Endothelial cell (in vitro differentiated cells): ENCODE data around the gene SLC12A3. TPM values are rescaled to one million over a fixed set of nuclear protein-coding genes. Genes with fewer than 3 reads are reported as not detected.

Experiments used
- DNase-seq: peaks from one replicate; pipeline ENCODE4 v3.0.0; 2021; ENCODE audit warnings: low spot score
- H3K27ac Mint-ChIP-seq: one replicate; pipeline ENCODE4 v1.8.0; 2021; ENCODE audit warnings: mixed read lengths, inconsistent platforms; ENCODE audit not compliant: unreplicated experiment
- H3K27me3 Mint-ChIP-seq: one replicate; pipeline ENCODE4 v1.8.0; 2021; ENCODE audit warnings: mild to moderate bottlenecking, moderate library complexity, mixed read lengths, inconsistent platforms; ENCODE audit not compliant: unreplicated experiment
- H3K36me3 Mint-ChIP-seq: one replicate; pipeline ENCODE4 v1.8.0; 2021; ENCODE audit warnings: mild to moderate bottlenecking, low read depth, mixed read lengths, inconsistent platforms; ENCODE audit not compliant: unreplicated experiment
- H3K4me1 Mint-ChIP-seq: one replicate; pipeline ENCODE4 v1.8.0; 2021; ENCODE audit warnings: mild to moderate bottlenecking, mixed read lengths, inconsistent platforms; ENCODE audit not compliant: unreplicated experiment
- H3K4me3 Mint-ChIP-seq: one replicate; pipeline ENCODE4 v1.8.0; 2021; ENCODE audit warnings: mild to moderate bottlenecking, mixed read lengths, inconsistent platforms; ENCODE audit not compliant: unreplicated experiment
- H3K9me3 Mint-ChIP-seq: one replicate; pipeline ENCODE4 v1.8.0; 2021; ENCODE audit warnings: mixed read lengths, inconsistent platforms; ENCODE audit not compliant: unreplicated experiment
- total RNA-seq: library from RNA; stranded (reverse); fragmentation: NEBNext Ultra II Directional; extraction: Animal tissue kit (Norgen Biotek cat#: 25700); gene quantifications from one replicate; pipeline ENCODE4 v1.2.1, GENCODE V29; 2021; ENCODE audit not compliant: unreplicated experiment
- TF ChIP-seq, protein P1 (sequence below): fragments of 200-600 bp; sonication (generic); IDR thresholded peaks from one replicate; pipeline ENCODE4 v1.5.0; 2021; ENCODE audit warnings: antibody characterized with exemption; ENCODE audit not compliant: unreplicated experiment

SLC12A3 gene
- total RNA-seq, 1 donor from 2014 or later = not detected

DNA sequence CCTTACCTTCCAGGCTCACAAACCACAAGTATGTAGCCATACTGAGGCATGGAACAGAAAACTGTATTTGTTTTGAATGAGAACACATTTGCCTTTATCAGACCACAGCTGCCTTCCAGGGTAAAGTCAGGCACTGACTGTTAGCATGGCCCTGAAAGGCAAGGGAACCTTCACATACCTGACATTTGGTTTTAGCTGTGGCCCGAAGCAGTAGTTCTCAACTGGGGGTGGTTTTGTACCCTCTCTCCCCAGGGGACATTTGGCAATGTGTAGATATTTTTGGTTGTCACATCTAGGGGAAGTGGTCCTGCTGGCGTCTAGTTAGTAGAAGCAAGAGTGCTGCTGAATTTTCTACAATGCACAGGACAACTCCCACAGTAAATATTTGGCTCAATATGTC is 76.1 kb downstream of the SLC12A3 start:
- peaks cover 47% of the 10 kb centered on the region for H3K36me3 Mint-ChIP-seq
- H3K27me3 Mint-ChIP-seq = no peaks in the 10 kb centered on the region
- H3K4me1 Mint-ChIP-seq = peaks cover 4% of the 10 kb centered on the region
- TF ChIP-seq, protein P1, sequence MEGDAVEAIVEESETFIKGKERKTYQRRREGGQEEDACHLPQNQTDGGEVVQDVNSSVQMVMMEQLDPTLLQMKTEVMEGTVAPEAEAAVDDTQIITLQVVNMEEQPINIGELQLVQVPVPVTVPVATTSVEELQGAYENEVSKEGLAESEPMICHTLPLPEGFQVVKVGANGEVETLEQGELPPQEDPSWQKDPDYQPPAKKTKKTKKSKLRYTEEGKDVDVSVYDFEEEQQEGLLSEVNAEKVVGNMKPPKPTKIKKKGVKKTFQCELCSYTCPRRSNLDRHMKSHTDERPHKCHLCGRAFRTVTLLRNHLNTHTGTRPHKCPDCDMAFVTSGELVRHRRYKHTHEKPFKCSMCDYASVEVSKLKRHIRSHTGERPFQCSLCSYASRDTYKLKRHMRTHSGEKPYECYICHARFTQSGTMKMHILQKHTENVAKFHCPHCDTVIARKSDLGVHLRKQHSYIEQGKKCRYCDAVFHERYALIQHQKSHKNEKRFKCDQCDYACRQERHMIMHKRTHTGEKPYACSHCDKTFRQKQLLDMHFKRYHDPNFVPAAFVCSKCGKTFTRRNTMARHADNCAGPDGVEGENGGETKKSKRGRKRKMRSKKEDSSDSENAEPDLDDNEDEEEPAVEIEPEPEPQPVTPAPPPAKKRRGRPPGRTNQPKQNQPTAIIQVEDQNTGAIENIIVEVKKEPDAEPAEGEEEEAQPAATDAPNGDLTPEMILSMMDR = no peak
- no peak overlapping the region for H3K27ac Mint-ChIP-seq
- H3K9me3 Mint-ChIP-seq = no peaks in the 10 kb centered on the region
- no peak for DNase-seq
- H3K4me3 Mint-ChIP-seq = no peak overlapping the region

DNA sequence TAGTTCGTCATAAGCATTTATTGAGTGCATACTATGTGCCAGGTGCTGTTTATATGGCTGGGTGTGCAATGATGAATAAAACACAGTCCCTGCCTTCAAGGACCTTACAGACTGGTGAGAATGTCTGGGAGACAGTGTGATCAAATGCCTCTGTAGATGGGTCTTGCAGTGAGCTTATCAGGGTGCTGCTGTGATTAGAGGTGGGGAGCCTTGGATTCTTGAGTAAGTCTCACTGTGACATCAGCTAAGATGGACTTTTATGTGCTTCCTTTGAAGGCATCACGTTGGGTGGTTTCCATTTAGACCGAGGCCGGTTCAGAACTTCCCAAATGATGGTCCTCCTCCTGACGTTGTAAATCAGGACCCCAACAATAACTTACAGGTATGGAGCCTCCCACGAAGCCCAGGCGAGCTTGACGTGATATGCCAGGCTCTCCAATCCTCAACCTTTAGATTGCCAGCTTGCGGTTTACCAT is 76.9 kb downstream of the SLC12A3 start:
- Mint-ChIP-seq H3K9me3 (no peaks in the 10 kb centered on the region), H3K27ac (no peak overlapping the region), H3K36me3 (peaks cover 41% of the 10 kb centered on the region), H3K4me3 (no peak overlapping the region), H3K27me3 (no peaks in the 10 kb centered on the region), H3K4me1 (peaks cover 4% of the 10 kb centered on the region)
- TF ChIP-seq, protein P1 = no peak
- DNase-seq = no peak

DNA sequence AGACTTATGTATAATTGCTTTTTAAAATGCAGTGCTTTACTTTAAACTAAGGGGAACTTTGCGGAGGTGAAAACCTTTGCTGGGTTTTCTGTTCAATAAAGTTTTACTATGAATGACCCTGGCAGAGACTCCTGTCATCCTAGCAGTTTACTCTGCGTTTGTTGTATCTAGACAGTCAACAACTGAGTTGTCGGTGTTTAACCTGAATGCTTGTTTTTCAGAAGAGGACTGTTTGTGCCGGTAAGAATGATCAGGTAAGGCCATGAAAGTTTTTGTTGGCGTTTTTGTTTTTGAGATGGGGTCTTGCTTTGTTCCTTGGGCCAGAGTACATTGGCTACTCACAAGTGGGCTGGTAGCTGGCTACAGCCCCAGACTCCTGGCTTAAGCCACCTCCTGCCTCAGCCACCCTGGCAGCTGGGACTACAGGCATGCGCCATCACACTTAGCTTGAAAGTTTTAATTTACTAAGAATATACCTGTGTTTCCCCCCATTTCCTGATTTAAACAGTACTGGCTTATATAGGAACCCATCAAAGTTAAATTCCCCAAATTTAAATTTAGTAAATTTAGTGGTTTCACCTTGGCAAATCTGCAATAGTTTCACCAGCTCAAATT is 78.9 kb downstream of the SLC12A3 start:
- TF ChIP-seq, protein P1 = no peak
- Mint-ChIP-seq H3K27me3 (no peaks in the 10 kb centered on the region), H3K27ac (no peak overlapping the region), H3K4me1 (no peaks in the 10 kb centered on the region), H3K4me3 (no peak overlapping the region), H3K9me3 (no peaks in the 10 kb centered on the region), H3K36me3 (peaks cover 25% of the 10 kb centered on the region)
- no peak for DNase-seq

DNA sequence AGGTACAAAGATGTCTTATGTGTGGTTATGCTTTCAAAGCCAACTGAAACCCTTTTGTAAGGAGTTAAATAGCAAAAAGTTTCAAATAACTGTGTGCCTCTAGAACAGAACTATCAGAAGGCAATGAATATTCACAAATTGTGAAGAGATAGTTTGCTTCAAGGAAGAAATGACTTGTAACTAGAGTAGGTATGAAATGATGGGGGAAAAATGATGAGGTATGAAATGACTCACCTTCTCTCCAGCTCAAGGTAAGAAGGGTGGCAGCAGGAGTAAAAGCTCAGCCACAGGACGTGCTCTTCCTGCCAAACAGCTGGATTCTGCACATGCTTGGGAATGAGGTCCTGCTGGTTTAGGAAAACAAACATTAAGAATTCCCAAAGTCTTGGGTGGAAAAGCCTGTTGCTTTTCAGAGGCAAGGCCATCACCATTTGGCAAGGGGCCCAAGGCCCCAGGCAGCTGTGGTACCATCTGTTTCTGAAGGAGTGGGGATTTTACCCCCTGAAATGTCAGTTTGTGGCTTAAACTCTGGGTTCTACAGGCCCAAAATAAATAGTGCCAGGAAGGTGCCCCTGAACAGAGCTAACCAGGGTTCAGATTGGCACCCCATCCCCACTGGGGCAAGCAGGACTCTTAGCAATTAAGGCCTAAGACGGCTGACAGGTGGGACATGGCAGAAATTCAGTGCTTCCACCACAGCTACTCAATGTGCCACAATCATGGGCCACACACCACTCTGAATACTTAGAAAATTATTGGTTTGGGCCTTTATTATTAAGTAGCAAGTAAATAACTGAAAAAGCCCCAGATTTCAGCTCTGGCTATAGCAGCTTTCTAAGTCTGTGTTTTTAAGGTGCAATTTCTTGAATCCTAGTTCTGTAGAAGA is 80.2 kb downstream of the SLC12A3 start:
- H3K36me3 Mint-ChIP-seq = peaks cover 16% of the 10 kb centered on the region
- H3K4me1 Mint-ChIP-seq = peaks cover 2% of the 10 kb centered on the region
- DNase-seq = no peak
- peak overlapping the region; percentile 52 for H3K4me3 Mint-ChIP-seq
- H3K27ac Mint-ChIP-seq = no peak overlapping the region
- H3K9me3 Mint-ChIP-seq = no peaks in the 10 kb centered on the region
- TF ChIP-seq, protein P1 = no peak
- H3K27me3 Mint-ChIP-seq = no peaks in the 10 kb centered on the region
